Stimulated activated CD8-positive, alpha-beta memory T cell treated with anti-CD3 and anti-CD28 coated beads, Interleukin-15, amount 100 ng/mL, for 24 hours (primary cell): ENCODE results near the gene NBAS.
"Not testable (repeated sequence)": the region's sequence is repeated elsewhere in the genome, so short reads cannot be mapped to it uniquely, and the experiment has no call there.

Source experiments
- DNase-seq: peaks from one replicate; pipeline ENCODE4 v3.0.0-alpha.2; 2020; ENCODE audit warnings: low read depth

NBAS gene

DNA sequence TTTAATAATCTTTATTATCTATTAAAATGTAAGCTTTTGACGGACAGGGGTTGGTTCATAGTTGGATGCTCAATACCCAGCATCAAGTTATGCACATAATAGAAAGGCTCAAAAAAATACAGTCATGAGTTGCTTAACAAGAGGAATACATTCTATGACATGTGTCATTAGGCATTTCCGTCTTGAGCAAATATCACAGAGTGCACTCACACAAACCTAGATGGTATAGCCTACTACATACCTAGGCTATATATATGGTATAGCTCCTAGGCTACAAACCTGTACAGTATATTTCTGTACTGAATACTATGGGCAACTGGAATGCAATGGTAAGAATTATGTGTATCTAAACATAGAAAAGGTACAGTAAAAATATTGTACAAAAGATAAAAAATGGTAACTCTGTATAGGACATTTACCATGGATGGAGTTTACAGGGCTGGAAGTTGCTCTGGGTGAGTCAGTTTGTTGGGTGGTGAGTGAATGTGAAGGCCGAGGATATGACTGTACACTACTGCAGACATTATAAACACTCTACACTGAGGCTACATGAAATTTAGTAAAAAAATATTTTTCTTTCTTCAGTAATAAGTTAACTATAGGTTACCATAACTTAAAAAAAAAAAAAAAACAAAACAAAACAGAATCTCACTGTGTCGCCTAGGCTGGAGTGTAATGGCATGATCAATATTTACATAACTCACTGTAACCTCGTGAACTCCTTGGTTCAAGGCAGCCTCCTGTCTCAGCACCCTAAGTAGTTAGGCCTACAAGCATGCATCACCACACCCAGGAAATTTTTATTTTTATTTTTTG is 201.2 kb downstream of the NBAS start:
- no peak for DNase-seq

DNA sequence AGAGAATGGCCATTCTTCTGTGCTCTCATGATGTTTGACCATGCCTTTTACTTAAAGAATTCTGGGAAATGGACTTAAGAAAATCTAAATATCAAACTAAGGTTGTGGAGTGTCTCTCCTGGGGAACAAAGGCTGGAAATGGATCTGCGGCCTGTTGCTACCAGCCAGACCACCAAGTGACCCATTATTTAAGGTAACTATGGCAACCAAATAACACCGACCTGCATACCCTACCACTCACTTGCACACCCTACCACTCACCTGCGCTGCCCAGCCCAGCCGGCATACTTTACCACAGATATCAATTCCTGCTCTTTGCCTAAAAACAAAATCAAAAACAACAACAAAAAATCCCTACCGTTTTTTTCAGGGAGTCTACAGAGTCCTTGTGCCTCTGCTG is 203.2 kb downstream of the NBAS start:
- DNase-seq: no peak

DNA sequence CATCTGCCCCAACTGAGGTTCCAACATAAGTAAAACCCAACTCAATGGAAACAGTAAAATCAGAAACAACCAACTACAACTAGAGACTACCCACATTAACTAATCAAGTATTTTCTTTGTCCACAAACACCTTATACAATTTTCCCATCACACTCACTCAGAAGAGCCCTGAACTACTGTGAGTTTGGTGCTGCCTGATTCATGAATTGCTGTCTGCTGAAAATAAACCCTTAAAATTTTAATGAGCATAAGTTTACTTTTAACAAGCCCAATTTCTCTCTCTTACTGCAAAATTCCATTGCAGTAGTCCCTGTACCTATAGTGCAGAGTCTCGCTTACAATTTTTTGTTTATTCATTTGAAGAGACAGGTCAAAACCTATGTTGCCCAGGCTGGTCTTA is 203.9 kb downstream of the NBAS start:
- DNase-seq: no peak

DNA sequence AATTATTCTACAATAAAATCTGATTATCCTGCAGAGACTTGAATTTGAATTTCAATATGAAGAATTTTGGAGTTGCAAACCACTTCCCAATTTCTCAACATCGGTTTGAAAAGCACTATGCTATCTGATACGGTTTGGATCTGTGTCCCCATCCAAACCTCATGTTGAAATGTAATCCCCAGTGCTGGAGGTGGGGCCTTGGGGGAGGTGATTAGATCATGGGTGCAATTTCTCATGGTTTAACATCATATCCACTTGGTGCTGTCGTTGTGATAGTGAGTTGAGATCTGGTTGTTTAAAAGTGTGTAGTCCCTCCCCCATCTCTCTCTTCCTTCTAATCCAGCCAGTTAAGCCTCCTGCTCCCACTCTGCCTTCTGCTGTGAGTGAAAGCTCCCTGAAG is 205.7 kb downstream of the NBAS start:
- no peak for DNase-seq

DNA sequence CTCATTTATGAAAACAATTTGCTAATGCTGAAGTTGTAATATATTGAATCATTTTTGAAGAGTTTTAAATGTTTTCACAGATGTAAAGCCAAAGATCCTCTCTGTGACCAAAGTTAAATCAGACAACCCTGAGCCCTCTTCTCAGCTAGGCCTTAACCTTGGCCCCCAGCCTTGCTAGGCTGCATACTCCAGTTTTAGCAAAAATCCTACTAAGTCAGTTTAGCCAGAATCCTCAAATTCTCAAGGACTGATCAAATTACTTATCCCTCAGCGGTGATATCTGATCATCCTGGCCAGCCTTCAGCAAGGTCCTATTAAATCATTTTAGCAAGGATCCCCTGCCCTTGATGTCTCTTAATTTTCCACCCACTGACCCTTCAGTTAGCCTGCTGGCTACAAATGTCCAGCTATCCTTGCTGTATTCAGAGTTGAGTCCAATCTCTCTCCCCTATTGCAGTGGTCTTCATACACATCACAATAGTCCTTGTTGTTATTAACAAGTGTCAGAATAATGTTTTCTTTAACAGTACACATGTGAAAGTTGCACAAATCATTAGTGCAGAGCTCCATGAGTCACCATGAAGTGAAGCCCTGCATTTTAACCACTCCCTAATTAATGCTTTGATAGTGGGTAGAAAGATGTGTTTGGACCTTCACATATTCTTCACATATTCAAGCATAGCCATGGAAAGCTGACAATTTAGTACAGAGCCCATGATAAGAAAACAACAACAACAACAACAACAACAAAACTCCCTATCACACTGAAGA is 206.4 kb downstream of the NBAS start:
- no peak for DNase-seq

DNA sequence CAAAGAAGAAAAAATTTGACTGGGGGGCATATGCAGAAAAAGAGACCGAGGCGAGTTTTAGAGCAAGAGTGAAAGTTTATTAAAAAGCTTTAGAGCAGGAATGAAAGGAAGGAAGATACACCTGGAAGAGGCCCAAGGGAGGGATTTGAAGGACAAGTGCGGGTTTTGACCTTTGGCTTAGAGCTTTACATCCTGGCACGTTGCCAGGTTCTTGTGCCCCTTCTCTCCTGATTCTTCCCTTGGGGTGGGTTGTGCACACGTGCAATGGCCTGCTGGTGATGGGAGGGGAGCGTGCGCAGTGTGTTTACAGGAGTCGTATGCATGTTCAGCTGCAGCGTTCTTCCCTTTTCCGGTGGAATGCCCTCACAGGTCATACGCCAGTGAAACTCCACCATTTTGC is 208.8 kb downstream of the NBAS start:
- DNase-seq: no peak

DNA sequence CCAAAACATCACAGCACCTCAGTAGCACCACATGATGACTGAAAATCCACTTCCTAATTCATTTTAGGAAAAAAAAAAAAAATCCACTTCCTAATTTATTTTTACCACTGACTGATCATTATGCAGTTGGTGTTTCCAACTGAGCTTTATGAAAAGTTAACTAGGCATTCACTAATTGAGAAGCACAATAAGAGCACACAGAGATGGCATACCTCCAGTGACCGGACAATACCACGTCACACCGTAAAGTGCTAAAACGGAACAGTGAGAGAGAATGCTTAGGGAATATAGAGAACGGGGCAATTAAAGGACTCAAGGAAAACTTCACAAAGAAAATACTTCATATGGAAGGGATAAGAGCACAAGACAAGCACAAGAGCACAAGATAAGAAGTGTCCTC is 212.5 kb downstream of the NBAS start:
- no peak for DNase-seq

DNA sequence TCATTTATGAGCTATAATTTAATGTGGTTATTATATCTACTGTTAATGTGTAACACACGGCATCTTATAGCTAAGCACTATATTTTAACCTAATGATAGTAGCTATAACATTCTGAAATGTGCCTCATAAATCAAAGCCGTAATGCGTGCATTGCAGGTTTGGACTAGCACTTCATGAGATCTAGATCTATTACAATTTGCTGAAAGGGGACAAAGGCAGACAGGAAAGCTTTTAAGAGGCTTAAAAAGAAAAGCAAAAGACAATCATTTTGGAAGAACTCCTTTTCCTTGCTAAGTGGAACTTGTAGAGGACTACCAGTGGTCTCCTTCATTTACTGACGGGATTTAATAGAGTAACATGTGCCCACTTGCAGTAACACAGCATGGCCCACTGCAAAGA is 213.1 kb downstream of the NBAS start:
- no peak for DNase-seq

DNA sequence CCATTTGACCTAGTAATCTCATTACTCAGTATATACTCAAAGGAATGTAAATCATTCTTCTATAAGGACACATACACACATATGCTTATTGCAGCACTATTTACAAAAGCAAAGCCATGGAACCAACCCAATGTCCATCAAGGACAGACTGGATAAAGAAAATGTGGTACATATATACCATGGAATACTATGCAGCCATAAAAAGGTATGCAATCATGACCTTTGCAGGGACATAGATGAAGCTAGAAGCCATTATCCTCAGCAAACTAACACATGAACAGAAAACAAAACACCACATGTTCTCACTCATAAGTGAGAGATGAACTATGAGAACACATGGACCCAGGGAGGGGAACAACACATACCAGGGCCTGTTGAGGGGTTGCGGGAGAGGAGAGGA is 214.5 kb downstream of the NBAS start:
- DNase-seq: no peak

DNA sequence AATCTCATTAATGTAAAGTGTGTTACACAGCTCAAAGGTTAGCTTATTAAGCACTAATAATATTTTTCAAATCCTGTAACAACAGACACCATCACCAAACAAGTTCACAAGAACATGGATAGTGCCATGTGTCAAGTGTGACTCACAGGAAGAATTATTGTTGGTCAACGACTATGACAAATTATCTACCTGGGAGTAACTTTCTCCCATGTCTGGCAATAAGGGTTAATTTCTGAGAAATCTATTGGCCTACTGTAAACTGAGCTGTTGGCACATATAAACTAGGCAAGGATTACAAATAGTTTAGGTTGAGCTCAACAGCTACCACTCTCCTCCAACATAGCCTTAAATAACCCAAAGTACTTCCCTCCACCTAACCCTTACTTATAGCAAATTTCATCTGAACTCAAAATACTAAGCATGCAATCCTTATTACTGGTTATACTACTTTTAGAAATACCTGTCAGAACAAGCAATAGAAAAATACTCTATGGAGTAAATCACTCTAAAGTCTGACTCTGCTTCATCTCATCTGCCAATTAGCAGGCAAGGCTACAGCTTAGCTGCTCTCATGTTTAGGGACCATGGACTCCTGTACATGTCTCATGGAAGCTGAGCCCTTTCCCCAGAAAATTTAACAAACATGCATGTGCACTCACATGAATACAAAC is 223.0 kb downstream of the NBAS start:
- DNase-seq: no peak

DNA sequence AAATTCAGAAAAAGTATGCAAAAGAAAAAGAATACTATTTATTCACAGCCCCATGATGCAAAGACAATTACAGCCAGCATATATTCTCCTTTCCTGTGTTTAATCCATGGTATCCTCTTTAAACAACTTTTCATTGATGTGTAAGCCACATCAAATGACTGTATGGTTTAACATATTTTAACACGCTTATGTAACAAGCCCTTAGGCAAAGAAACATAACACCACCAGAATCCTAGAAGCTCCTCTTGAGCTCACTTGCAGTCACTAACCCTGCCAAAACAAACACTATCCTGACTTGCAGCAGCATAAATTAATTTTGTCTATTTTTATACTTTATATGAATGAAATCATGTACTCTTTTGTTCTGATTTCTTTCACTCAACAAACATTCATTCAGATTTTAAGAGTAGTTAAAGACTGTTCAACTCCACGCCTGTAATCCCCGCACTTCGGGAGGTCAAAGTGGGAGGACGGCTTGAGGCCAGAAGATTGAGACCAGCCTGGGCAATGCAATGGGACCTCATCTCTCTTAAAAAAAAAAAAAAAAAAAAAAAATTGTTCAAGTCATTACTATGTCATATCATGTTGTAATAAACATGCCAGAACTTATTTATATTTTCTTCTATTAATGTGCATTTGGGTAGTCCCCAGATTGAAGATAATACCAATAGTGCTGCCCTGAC is 226.3 kb downstream of the NBAS start:
- no peak for DNase-seq

DNA sequence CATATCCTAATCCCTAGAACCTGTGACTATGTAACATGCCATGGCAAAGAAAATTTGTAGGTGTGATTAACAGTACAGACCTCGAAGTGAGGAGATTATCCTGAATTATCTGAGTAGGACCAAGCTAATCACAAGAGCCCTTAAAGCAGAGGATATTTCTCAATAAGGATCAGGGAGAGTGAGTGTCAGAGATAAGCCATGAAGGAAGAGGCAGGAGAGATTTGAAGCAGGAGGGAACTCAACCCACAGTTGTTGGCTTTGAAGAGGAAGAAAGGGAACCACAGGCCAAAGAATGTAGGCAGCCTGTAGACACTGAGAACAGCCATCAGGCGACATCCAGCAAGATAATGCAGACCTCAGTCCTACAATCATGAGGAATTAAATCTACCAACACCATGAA is 229.3 kb downstream of the NBAS start:
- no peak for DNase-seq

DNA sequence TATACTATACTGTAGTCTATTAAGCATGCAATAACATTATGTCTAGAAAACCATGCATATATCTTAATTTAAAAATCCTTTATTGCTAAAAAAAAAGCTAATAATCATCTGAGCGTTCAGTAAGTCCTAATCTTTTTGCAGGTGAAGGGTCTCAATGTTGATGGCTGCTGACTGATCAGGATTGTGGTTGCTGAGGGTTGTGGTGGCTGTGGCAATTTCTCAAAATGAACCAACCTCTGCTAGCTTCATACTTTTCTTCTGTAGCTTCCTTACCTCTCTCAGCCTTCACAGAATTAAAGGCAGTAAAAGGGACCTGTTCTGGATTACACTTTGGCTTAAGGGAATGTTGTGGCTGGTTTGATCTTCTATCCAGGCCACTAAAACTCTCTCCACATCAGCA is 235.8 kb downstream of the NBAS start:
- DNase-seq: no peak

DNA sequence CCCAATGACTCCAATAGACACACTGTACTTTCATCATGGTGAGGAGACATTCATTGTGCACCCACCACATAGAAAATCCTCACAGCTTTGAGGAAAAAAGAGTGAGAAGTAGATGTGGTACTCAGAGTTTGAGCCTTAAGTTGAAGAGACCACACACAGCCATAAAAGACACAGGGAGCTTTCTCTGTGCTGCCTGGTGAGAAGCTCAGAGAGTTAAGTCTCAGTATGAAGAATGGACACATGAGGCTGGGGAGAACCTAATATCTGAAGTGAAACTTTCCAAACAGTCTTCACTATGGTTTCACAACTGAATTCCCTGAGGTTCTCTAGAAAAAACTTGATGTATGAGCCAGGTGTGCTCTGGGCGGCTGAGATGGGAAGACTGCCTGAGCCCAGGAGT is 237.9 kb downstream of the NBAS start:
- no peak for DNase-seq

DNA sequence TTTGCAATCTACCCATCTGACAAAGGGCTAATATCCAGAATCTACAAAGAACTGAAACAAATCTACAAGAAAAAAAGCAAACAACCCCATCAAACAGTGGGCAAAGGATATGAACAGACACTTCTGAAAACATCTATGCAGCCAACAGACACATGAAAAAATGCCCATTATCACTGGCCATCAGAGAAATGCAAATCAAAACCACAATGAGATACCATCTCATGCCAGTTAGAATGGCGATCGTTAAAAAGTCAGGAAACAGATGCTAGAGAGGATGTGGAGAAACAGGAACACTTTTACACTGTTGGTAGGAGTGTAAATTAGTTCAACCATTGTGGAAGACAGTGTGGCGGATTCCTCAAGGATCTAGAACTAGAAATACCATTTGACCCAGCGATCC is 239.7 kb downstream of the NBAS start:
- DNase-seq: not testable (repeated sequence)

DNA sequence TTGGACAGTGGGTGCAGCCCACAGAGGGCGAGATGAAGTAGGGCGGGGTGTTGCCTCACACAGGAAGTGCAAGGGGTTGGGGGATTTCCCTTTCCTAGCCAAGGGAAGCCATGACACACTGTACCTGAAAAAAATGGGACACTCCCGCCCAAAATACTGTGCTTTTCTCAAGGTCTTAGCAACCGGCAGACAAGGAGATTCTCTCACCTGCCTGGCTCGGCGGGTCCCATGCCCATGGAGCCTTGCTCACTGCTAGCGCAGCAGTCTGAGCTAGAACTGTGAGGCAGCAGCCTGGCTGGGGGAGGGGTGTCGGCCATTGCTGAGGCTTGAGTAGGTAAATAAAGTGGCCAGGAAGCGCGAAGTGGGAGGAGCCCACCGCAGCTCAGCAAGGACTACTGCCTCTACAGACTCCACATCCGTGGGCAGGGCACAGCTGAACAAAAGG is 244.7 kb downstream of the NBAS start:
- no peak for DNase-seq

DNA sequence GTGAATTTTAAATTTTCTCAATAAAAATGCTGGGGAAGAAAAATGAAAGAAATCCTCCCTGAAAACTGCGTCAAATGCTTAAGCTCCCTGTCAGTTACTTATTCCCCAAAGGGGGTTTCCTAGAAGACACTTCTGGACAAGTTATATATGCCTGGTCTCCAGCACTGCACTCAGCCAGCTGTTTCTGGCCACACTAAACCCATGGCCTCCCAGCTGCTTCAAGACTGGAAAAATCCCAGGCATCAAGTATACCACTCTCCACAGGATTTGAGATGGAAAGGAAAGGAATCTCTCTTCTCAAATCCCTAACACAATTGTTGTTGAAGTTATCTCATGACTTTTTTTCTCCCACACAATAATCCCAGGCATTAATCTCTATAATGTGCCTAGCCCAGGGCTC is 245.7 kb downstream of the NBAS start:
- no peak for DNase-seq

DNA sequence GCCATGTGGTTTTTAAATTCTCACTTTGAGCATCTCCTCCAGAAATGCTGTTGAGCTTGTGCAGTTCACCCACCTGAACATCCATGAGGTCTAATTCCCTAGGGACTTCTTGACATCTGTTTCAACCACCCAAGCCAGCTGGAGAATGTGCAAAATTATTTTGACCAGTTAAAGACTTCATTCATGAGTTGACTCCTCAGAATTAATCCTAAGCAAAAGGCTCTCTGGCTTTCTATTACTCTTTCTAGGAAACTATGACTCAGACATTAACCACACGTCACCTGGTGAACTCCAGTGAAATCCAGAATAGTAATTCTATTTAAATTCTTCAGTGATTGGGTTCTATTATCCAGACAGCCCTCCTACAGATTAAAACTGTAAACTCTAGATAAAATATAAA is 247.5 kb downstream of the NBAS start:
- no peak for DNase-seq

DNA sequence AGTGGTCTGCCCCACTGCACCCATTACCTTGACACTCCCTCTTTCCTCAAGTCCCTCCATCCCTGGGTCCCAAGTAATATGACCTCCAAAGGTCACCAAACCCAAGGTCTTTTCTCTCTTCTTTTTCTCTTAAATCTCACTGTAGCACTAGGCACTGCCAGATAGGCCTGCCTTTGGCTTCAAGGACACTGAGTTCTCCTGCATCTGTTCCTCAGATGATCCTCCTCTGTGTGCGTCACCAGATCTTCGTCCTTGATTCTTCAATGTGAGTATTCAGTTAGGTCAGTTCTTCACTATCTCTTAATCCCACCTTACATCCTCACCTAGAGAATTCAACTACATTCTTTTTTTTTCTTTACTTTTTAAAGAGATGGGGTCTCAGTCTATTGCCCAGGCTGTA is 249.2 kb downstream of the NBAS start:
- no peak for DNase-seq

DNA sequence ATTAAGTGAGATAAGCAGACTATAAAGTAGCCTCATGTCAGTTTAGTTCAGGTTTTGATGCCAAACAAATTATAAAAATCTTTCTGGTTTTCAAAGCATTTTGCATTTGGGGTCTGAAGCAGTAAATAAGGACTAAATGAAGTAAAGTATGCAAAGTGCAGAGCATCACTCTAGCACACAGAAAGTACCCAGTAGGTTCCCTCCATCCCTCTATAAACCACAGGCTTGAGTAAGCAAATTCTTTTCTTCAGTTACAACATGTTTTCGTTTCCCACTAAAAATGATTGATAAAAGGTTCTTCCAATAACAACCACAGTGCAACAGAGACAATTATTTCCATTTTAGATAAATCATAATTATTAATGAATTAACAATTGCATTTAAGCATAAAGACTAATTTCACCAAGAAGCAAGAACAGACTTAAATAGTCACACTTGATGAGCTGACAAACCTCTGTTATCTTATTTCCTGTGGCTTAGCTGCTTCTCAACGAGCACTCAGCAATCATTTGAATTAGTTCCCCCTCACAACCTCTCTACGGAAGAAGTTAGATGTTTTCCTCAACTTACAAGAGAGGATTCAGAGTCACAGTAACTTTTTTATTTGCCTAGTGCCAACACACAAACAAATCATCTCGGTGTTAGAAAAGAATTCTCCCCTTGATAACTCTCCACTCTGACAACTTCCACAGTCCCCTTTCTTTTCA is 249.8 kb downstream of the NBAS start:
- no peak for DNase-seq

DNA sequence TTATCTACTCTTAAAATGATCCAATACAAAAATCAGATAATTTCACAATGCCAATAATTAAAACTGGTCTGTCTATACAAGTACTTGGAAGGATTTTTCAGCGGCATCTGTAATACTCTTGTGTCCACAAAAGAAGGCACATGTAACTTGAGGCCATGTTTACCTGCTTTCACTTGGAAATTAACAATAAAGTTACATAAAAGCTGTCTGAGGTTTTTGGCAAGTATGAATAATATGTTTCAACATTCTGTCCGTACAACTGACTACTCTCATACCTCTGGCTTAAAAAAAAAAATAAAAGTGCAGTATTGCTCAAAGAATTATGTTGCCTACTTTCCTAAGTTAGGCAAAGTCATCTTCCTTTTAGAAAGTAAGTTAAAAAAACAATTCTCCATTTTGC is 253.6 kb downstream of the NBAS start:
- DNase-seq: no peak

DNA sequence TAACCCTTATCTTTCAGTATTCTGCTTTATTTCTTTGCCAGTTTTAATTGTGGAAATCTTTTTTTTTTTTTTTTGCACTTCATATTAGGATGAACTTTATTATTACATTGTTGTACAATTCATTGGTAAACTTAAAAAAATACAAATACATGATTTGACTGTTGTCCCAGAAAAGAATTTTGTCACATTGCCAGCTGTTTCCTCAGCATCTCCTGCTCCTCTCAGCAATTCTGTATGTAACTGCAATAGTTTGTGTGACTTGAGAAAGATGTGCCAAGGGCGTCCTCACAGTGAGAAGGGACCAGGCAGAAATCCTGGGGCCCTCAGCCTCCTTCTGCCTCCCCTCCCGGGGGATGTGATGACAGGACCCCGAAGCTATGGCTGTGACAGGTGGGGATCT is 254.4 kb downstream of the NBAS start:
- no peak for DNase-seq
